Urothelium cell line (cell line): ENCODE measurements around the gene NELL2.

Experiments used
- DNase-seq: peaks from one replicate; pipeline ENCODE4 v3.0.0; 2011; ENCODE audit warnings: low spot score, mixed read lengths
- FAIRE-seq: peaks from 2 replicates; lab custom pipeline; 2011; peaks lifted over from hg19 to GRCh38; lab: Jason Lieb, UNC

The NELL2 gene

GRCh38 chr12:44551631-44552030, 324.5 kb downstream of the NELL2 start:
- FAIRE-seq: no peak

GRCh38 chr12:44550377-44550776, 325.7 kb downstream of the NELL2 start:
- no peak for FAIRE-seq
- DNase-seq: no peak

More at GRCh38 chr12:44551631-44552030, 324.5 kb downstream of the NELL2 start:
- no peak for DNase-seq

GRCh38 chr12:44546060-44546459, 330.1 kb downstream of the NELL2 start:
- DNase-seq (no peak), FAIRE-seq (no peak)

- FAIRE-seq (no peak), DNase-seq (no peak)
Observed at GRCh38 chr12:44544018-44544417, 332.1 kb downstream of the NELL2 start.

- no peak for FAIRE-seq
- no peak for DNase-seq
Observed at GRCh38 chr12:44542716-44543115, 333.4 kb downstream of the NELL2 start.

- DNase-seq (no peak), FAIRE-seq (no peak)
Observed at GRCh38 chr12:44537354-44537753, 338.8 kb downstream of the NELL2 start.

GRCh38 chr12:44532940-44533339, 343.2 kb downstream of the NELL2 start:
- FAIRE-seq: no peak
- no peak for DNase-seq

- DNase-seq: no peak
- no peak for FAIRE-seq
Observed at GRCh38 chr12:44531320-44531971, 344.7 kb downstream of the NELL2 start.

GRCh38 chr12:44526655-44527182, 349.4 kb downstream of the NELL2 start:
- no peak for FAIRE-seq

GRCh38 chr12:44525806-44526654, 350.1 kb downstream of the NELL2 start:
- no peak for FAIRE-seq

More at GRCh38 chr12:44526655-44527182, 349.4 kb downstream of the NELL2 start:
- no peak for DNase-seq

GRCh38 chr12:44523828-44524227, 352.3 kb downstream of the NELL2 start:
- FAIRE-seq (no peak), DNase-seq (no peak)

More at GRCh38 chr12:44525806-44526654, 350.1 kb downstream of the NELL2 start:
- DNase-seq: no peak

GRCh38 chr12:44521702-44522101, 354.4 kb downstream of the NELL2 start:
- FAIRE-seq (no peak), DNase-seq (no peak)

- FAIRE-seq (no peak), DNase-seq (no peak)
Observed at GRCh38 chr12:44519931-44520330, 356.2 kb downstream of the NELL2 start.

- no peak for FAIRE-seq
- no peak for DNase-seq
Observed at GRCh38 chr12:44511289-44511688, 364.8 kb downstream of the NELL2 start.

- no peak for DNase-seq
- FAIRE-seq: no peak
Observed at GRCh38 chr12:44510510-44510909, 365.6 kb downstream of the NELL2 start.

- DNase-seq (no peak), FAIRE-seq (no peak)
Observed at GRCh38 chr12:44510076-44510475, 366.0 kb downstream of the NELL2 start.

- DNase-seq (no peak), FAIRE-seq (no peak)
Observed at GRCh38 chr12:44509471-44509870, 366.6 kb downstream of the NELL2 start.

- no peak for FAIRE-seq
- DNase-seq: no peak
Observed at GRCh38 chr12:44507461-44507860, 368.7 kb downstream of the NELL2 start.

GRCh38 chr12:44504799-44505198, 371.3 kb downstream of the NELL2 start:
- DNase-seq: no peak
- FAIRE-seq: no peak

- DNase-seq: no peak
- no peak for FAIRE-seq
Observed at GRCh38 chr12:44503329-44503728, 372.8 kb downstream of the NELL2 start.

- FAIRE-seq: no peak
Observed at GRCh38 chr12:44502681-44503080, 373.4 kb downstream of the NELL2 start.

GRCh38 chr12:44500423-44500822, 375.7 kb downstream of the NELL2 start:
- DNase-seq (no peak), FAIRE-seq (no peak)

More at GRCh38 chr12:44502681-44503080, 373.4 kb downstream of the NELL2 start:
- no peak for DNase-seq
